ENCODE results near the gene TSPO2. TPM values are rescaled to one million over a fixed set of nuclear protein-coding genes. Genes with fewer than 3 reads are reported as not detected.

TSPO2 gene
- total and polyA plus RNA-seq, 2 of the 13 experiments (the other 11 are each of a cell fraction or from before 2014, with no cell fraction given) = 0.55 TPM; not detected in 1

DNA sequence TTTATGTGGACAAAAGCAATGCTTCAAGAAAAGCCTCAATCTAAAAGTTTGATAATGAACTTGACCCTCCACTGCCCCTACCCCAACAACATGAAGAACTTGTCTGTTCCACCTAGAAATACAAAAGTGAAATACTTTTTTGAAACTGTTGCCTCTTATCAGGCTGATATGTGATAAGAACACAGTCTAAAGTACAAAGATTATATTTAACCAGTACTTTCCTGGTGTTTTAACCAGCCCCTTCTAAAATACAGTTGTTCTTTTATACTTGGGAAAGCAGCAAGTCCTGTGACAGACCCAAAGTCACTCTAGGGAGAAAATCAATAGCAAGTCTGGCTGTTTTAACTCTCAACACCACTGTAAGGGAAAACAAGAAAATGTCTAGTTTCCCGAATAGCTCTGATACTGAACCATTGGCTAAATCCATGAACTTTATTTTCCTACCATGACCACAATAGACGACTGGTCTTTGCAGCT is 23.3 kb downstream of the TSPO2 start (continued):
- TF ChIP-seq SALL2 (CRISPR knock-in tag; IDR thresholded peaks at IDR 0.05) (no peak), RAD21 (CRISPR knock-in tag; IDR thresholded peaks at IDR 0.05) (no peak), IKZF1 (IDR thresholded peaks at IDR 0.05) (no peak), HDAC2 (CRISPR knock-in tag; IDR thresholded peaks at IDR 0.05) (no peak; the same call in 1 of the 2 replicates), ZBTB3 (CRISPR knock-in tag; IDR thresholded peaks at IDR 0.05; ENCODE audit: borderline replicate concordance, low read depth) (no peak), TBP (CRISPR knock-in tag; IDR thresholded peaks at IDR 0.05) (no peak), ZNF563 (CRISPR knock-in tag; IDR thresholded peaks at IDR 0.05) (no peak), DMAP1 (CRISPR knock-in tag; IDR thresholded peaks at IDR 0.05) (peak; percentile 52; the same call in 1 of the 2 replicates), ZNF512 (CRISPR knock-in tag; IDR thresholded peaks at IDR 0.05) (no peak), NFYC (CRISPR knock-in tag; IDR thresholded peaks at IDR 0.05) (peak; percentile 0; the same call in 1 of the 2 replicates), ZKSCAN1 (IDR thresholded peaks at IDR 0.05; ENCODE audit: low read length) (no peak), TERF1 (CRISPR knock-in tag; IDR thresholded peaks at IDR 0.05) (no peak)
- TF ChIP-seq, protein P1, sequence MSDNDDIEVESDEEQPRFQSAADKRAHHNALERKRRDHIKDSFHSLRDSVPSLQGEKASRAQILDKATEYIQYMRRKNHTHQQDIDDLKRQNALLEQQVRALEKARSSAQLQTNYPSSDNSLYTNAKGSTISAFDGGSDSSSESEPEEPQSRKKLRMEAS (IDR thresholded peaks at IDR 0.05) = no peak
- TF ChIP-seq, protein P2, sequence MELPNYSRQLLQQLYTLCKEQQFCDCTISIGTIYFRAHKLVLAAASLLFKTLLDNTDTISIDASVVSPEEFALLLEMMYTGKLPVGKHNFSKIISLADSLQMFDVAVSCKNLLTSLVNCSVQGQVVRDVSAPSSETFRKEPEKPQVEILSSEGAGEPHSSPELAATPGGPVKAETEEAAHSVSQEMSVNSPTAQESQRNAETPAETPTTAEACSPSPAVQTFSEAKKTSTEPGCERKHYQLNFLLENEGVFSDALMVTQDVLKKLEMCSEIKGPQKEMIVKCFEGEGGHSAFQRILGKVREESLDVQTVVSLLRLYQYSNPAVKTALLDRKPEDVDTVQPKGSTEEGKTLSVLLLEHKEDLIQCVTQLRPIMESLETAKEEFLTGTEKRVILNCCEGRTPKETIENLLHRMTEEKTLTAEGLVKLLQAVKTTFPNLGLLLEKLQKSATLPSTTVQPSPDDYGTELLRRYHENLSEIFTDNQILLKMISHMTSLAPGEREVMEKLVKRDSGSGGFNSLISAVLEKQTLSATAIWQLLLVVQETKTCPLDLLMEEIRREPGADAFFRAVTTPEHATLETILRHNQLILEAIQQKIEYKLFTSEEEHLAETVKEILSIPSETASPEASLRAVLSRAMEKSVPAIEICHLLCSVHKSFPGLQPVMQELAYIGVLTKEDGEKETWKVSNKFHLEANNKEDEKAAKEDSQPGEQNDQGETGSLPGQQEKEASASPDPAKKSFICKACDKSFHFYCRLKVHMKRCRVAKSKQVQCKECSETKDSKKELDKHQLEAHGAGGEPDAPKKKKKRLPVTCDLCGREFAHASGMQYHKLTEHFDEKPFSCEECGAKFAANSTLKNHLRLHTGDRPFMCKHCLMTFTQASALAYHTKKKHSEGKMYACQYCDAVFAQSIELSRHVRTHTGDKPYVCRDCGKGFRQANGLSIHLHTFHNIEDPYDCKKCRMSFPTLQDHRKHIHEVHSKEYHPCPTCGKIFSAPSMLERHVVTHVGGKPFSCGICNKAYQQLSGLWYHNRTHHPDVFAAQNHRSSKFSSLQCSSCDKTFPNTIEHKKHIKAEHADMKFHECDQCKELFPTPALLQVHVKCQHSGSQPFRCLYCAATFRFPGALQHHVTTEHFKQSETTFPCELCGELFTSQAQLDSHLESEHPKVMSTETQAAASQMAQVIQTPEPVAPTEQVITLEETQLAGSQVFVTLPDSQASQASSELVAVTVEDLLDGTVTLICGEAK (IDR thresholded peaks at IDR 0.05) = no peak
- TF ChIP-seq, protein P2 (CRISPR knock-in tag; IDR thresholded peaks at IDR 0.05) = no peak; the same call in 1 of the 2 replicates
- TF ChIP-seq, protein P3, sequence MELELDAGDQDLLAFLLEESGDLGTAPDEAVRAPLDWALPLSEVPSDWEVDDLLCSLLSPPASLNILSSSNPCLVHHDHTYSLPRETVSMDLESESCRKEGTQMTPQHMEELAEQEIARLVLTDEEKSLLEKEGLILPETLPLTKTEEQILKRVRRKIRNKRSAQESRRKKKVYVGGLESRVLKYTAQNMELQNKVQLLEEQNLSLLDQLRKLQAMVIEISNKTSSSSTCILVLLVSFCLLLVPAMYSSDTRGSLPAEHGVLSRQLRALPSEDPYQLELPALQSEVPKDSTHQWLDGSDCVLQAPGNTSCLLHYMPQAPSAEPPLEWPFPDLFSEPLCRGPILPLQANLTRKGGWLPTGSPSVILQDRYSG (CRISPR knock-in tag; IDR thresholded peaks at IDR 0.05) = no peak
- TF ChIP-seq, protein P4, sequence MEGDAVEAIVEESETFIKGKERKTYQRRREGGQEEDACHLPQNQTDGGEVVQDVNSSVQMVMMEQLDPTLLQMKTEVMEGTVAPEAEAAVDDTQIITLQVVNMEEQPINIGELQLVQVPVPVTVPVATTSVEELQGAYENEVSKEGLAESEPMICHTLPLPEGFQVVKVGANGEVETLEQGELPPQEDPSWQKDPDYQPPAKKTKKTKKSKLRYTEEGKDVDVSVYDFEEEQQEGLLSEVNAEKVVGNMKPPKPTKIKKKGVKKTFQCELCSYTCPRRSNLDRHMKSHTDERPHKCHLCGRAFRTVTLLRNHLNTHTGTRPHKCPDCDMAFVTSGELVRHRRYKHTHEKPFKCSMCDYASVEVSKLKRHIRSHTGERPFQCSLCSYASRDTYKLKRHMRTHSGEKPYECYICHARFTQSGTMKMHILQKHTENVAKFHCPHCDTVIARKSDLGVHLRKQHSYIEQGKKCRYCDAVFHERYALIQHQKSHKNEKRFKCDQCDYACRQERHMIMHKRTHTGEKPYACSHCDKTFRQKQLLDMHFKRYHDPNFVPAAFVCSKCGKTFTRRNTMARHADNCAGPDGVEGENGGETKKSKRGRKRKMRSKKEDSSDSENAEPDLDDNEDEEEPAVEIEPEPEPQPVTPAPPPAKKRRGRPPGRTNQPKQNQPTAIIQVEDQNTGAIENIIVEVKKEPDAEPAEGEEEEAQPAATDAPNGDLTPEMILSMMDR (CRISPR knock-in tag; IDR thresholded peaks at IDR 0.05) = no peak

All from HepG2 (cell line).